Endodermal cell (in vitro differentiated cells): ENCODE measurements around the gene ABCA4. TPM values are rescaled to one million over a fixed set of nuclear protein-coding genes. Genes with fewer than 3 reads are reported as not detected.

Experiments used
- DNase-seq: peaks from one replicate; pipeline ENCODE4 v3.0.0-alpha.2; 2017
- H3K27ac ChIP-seq: 2 replicates; pipeline ENCODE4 v1.5.1; 2013; ENCODE audit warnings: mild to moderate bottlenecking, low read depth, low read length, moderate library complexity
- H3K27me3 ChIP-seq: 2 replicates; pipeline ENCODE4 v1.6.1; 2013; ENCODE audit warnings: mild to moderate bottlenecking, low read length, moderate library complexity; ENCODE audit not compliant: insufficient read depth, control insufficient read depth, poor library complexity, severe bottlenecking
- H3K36me3 ChIP-seq: 2 replicates; pipeline ENCODE4 v1.7.0; 2013; ENCODE audit warnings: mild to moderate bottlenecking, low read length, moderate library complexity; ENCODE audit not compliant: control insufficient read depth, insufficient read depth
- H3K4me1 ChIP-seq: one replicate; pipeline ENCODE4 v1.7.0; 2013; ENCODE audit warnings: low read length; ENCODE audit not compliant: control insufficient read depth, insufficient read depth
- H3K4me3 ChIP-seq: 2 replicates; pipeline ENCODE4 v1.5.1; 2013; ENCODE audit warnings: mild to moderate bottlenecking, low read length, moderate library complexity
- H3K9ac ChIP-seq: 2 replicates; pipeline ENCODE4 v1.6.1; 2013; ENCODE audit warnings: mild to moderate bottlenecking, low read length, moderate library complexity; ENCODE audit not compliant: poor library complexity, severe bottlenecking; ENCODE audit errors: extremely low read depth
- H3K9me3 ChIP-seq: 2 replicates; pipeline ENCODE4 v1.6.1; 2013; ENCODE audit warnings: mild to moderate bottlenecking, low read length, moderate library complexity; ENCODE audit not compliant: control insufficient read depth
- H3K27ac Mint-ChIP-seq: 2 replicates; pipeline ENCODE4 v1.8.0; 2020; ENCODE audit warnings: mixed read lengths
- H3K27me3 Mint-ChIP-seq: 2 replicates; pipeline ENCODE4 v1.8.0; 2021; ENCODE audit warnings: mild to moderate bottlenecking, mixed read lengths; ENCODE audit not compliant: insufficient read depth
- H3K36me3 Mint-ChIP-seq: 2 replicates; pipeline ENCODE4 v1.8.0; 2020; ENCODE audit warnings: low read depth, mixed read lengths
- H3K4me1 Mint-ChIP-seq: 2 replicates; pipeline ENCODE4 v1.8.0; 2020; ENCODE audit warnings: mixed read lengths
- H3K4me3 Mint-ChIP-seq: 2 replicates; pipeline ENCODE4 v1.8.0; 2020; ENCODE audit warnings: mild to moderate bottlenecking, moderate library complexity, mixed read lengths
- H3K9me3 Mint-ChIP-seq: 2 replicates; pipeline ENCODE4 v1.8.0; 2020; ENCODE audit warnings: mild to moderate bottlenecking, mixed read lengths
- WGBS, 2 experiments: methylation state at CpG; one replicate each; pipeline versions ENCODE4 v1.1.5 to v1.1.7; 2013; ENCODE audit warnings: missing lambda C conversion rate in 2 of 2, mixed read lengths in 1 of 2; ENCODE audit not compliant: insufficient coverage in 1 of 2, insufficient read length in 1 of 2; 5-methylcytosine and 5-hydroxymethylcytosine counted together
- total RNA-seq, 2 donors: library from RNA; stranded (reverse); fragmentation: NEBNext Ultra II Directional in 1 of 2; extraction: Animal tissue kit (Norgen Biotek cat#: 25700) in 1 of 2; gene quantifications; 2 replicates in 1 of 2; 3 replicates in 1 of 2; pipeline ENCODE4 v1.2.1, GENCODE V29; 2021
- TF ChIP-seq, protein P1 (sequence below): fragments of 200-600 bp; sonication (generic); conservative IDR thresholded peaks from 2 replicates; pipeline ENCODE4 v1.5.0; 2021; ENCODE audit warnings: antibody characterized with exemption, mild to moderate bottlenecking

ABCA4 gene
- total RNA-seq, 2 donors from 2014 or later: 1.6 to 1.7 TPM

DNA sequence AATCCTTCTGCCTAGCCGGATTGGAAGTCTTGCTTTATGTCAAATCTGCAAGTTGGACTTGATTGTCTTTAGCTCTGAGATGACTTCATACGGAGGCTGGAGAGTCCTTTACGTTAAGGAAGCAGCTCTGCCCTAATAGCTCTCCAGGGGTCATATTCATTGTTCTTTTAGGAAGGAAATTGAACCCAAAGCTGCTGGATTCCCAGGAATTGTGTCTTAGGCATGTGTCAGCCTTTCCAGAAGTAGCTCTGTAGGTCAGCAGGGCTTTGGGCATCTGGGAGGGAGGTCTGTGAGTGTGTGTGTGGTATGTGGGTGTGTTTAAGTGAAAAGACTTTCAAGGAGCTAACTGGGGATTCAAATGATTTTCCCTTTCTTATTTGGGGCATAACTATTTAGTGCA, 82.4 kb downstream of the ABCA4 start:
- H3K9me3 ChIP-seq: no peaks in the 10 kb centered on the region
- H3K36me3 Mint-ChIP-seq: no peaks in the 10 kb centered on the region
- H3K27ac Mint-ChIP-seq: no peak overlapping the region
- H3K27ac ChIP-seq: no peak overlapping the region
- TF ChIP-seq, protein P1, sequence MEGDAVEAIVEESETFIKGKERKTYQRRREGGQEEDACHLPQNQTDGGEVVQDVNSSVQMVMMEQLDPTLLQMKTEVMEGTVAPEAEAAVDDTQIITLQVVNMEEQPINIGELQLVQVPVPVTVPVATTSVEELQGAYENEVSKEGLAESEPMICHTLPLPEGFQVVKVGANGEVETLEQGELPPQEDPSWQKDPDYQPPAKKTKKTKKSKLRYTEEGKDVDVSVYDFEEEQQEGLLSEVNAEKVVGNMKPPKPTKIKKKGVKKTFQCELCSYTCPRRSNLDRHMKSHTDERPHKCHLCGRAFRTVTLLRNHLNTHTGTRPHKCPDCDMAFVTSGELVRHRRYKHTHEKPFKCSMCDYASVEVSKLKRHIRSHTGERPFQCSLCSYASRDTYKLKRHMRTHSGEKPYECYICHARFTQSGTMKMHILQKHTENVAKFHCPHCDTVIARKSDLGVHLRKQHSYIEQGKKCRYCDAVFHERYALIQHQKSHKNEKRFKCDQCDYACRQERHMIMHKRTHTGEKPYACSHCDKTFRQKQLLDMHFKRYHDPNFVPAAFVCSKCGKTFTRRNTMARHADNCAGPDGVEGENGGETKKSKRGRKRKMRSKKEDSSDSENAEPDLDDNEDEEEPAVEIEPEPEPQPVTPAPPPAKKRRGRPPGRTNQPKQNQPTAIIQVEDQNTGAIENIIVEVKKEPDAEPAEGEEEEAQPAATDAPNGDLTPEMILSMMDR: no peak
- H3K4me3 ChIP-seq: no peak overlapping the region
- H3K4me1 Mint-ChIP-seq: peaks cover 29% of the 10 kb centered on the region
- WGBS, 2 experiments: 34 to 73% methylated on average over 3 of the region's 3 CpGs
- no peak overlapping the region for H3K9ac ChIP-seq
- H3K27me3 ChIP-seq: no peaks in the 10 kb centered on the region
- no peaks in the 10 kb centered on the region for H3K4me1 ChIP-seq
- no peak overlapping the region for H3K4me3 Mint-ChIP-seq
- H3K27me3 Mint-ChIP-seq: peaks cover 7% of the 10 kb centered on the region
- DNase-seq: no peak
- no peaks in the 10 kb centered on the region for H3K9me3 Mint-ChIP-seq
- no peaks in the 10 kb centered on the region for H3K36me3 ChIP-seq

DNA sequence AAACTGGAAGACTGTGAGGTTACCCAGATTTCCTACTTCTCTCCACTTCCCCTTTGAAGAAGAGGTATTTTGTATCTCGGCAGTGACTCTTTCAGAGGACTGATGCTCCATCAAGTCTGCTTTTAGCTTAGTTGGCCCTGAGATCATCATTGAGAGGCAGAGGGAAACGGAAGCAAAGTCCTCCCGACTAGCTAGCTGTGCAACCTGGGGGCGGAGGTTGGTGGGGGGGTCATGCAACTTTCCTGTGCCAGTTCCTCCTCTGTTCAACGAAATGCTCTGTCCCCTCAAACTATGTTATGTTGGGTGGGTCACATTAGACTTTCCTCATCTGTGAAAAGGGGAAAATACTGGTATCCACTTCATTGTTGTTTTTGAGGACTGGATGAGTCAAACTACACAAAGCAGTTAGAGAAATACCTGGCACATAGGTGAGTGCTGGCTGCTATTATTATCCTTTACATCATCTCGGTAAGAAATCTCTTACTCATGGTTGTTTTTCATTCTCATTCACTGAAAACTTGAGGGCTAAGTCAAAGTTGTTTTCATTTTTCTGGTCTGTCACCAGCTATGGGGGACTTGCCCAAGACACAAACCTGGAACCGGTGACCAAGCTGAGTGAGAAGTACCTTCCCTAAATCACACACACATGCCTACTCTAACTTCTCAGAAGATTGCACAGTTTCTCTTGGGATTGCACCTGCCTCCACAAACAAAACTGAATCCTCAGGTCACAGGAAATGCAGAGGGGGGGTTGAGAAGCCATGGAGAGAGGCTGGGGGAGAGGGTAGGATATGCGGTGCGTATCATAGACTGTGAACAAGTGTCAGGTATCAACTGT, 83.3 kb downstream of the ABCA4 start:
- Mint-ChIP-seq H3K36me3 (no peaks in the 10 kb centered on the region), H3K9me3 (no peaks in the 10 kb centered on the region), H3K27me3 (peaks cover 7% of the 10 kb centered on the region), H3K27ac (no peak overlapping the region), H3K4me1 (peaks cover 31% of the 10 kb centered on the region), H3K4me3 (no peak overlapping the region)
- no peaks in the 10 kb centered on the region for H3K9me3 ChIP-seq
- WGBS, 2 experiments: 95 to 96% methylated on average over 6 to 9 of the region's 9 CpGs
- TF ChIP-seq, protein P1: no peak
- no peak overlapping the region for H3K4me3 ChIP-seq
- no peaks in the 10 kb centered on the region for H3K4me1 ChIP-seq
- H3K9ac ChIP-seq: no peak overlapping the region
- H3K36me3 ChIP-seq: no peaks in the 10 kb centered on the region
- H3K27ac ChIP-seq: no peak overlapping the region
- DNase-seq: no peak
- H3K27me3 ChIP-seq: no peaks in the 10 kb centered on the region

GRCh38 chr1:94036730-94037129, 84.2 kb downstream of the ABCA4 start:
- DNase-seq: no peak
- WGBS, 2 experiments: 98 to 100% methylated on average over 3 to 6 of the region's 6 CpGs

More at GRCh38 chr1:94036730-94037129, 84.2 kb downstream of the ABCA4 start:
- Mint-ChIP-seq H3K27ac (no peak overlapping the region), H3K36me3 (no peaks in the 10 kb centered on the region), H3K4me1 (peaks cover 31% of the 10 kb centered on the region), H3K4me3 (no peak overlapping the region), H3K9me3 (no peaks in the 10 kb centered on the region), H3K27me3 (peaks cover 7% of the 10 kb centered on the region)
- Histone ChIP-seq H3K9me3 (no peaks in the 10 kb centered on the region), H3K36me3 (no peaks in the 10 kb centered on the region), H3K4me1 (no peaks in the 10 kb centered on the region), H3K9ac (no peak overlapping the region), H3K27me3 (no peaks in the 10 kb centered on the region), H3K27ac (no peak overlapping the region), H3K4me3 (no peak overlapping the region)
- TF ChIP-seq, protein P1: no peak
